ENCODE data around the gene EMP2.

EMP2 gene

DNA sequence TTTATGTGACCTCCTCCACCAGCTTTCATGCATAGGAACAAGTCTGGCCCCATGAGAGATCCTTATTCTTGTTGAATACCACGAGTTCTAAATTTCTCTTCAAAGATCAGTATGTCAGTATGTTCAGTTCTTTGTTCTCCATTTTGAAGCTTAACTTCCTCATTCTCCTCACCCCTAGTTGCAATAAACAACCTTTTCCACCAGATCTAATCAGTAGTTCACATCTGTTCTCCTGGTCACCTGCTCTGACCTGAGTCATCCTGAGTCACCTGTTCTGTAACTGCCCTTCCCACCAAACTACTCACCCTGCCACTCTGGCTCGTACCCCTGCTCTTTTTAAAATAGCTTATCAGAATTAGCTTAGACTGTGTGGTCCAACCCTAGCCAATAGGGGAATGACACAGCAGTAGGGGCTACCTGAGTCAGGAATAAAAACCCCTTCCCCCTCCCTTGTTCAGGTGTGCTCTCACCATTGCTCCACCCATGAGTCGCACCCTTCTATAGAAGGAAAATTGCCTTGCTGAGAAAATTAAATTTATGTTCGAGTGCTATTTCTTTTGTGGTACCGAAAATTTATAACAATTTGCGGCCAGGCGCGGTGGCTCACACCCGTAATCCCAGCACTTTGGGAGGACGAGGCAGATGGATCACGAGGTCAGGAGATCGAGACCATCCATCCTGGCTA, 94.6 kb downstream of the EMP2 start:
- no peak for DNase-seq (ENCODE audit: low read depth in 2 of 2)

DNA sequence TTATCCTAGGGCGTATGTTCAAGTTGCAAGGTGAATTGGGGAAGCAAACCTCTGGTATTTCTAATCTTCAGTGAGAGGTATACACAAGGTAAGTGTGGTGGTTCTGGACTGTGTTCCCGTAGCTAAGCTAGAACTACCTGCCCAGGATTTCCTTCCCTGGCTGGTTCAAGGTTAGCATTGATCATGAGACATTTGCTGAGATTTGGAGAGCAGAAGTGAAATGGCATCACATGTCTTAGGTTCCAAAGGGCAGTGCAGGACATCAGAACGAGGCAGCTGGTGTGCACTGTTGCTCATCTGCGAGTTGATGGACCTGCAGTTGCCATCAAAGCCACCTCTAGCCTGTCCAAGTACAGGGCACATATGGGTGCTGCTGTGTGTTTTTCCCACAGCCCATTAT, 95.2 kb downstream of the EMP2 start:
- no peak for DNase-seq (ENCODE audit: low read depth in 2 of 2)

DNA sequence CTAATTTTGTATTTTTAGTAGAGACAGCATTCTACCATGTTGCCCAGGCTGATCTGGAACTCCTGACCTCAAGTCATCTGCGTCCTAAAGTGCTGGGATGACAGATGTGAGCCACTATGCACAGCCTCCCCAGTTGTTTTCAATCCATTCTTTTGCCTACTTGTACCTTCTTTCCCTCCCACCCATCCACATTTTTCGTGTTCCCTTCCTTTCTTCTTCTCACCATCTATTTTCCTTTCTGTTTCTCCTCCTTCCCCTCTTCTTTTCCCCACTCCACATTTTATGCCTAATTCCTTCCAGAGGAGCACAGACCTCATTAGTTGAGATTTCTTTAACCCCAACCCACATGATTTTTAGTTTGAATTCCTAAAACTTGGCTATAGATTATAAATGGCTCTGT, 100.2 kb downstream of the EMP2 start:
- no peak for DNase-seq (ENCODE audit: low read depth in 2 of 2)
